ENCODE results near the gene ATP8A2. TPM values are rescaled to one million over a fixed set of nuclear protein-coding genes. Genes with fewer than 3 reads are reported as not detected.
"Not testable (repeated sequence)": the region's sequence is repeated elsewhere in the genome, so short reads cannot be mapped to it uniquely, and the experiment has no call there.

The ATP8A2 gene
- total RNA-seq, 1 experiment from 2014 or later = not detected

DNA sequence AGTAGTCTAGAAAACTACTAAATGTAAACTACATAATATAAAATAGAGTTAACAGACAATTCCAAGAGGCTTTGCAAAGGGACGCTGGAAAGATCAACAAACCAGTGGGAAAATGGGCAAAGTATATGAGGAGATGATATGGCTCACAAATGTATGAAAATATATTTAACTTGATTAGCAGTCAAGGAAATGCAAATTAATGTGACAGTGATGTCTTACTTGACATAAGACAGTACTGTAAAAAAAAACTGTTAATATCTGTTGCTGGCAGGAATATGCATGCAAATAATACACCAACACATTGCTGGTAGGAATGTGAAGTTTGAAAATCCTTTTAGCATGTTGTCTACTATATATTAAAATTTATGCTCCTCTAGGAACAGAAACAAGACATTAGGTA is 136.1 kb downstream of the ATP8A2 start:
- Histone ChIP-seq H3K4me3 (ENCODE audit: low read depth in 2 of 2, low read length in 2 of 2) (no peak overlapping the region), H3K4me1 (ENCODE audit: control insufficient read depth, insufficient read depth, low read length) (no peaks in the 10 kb centered on the region), H3K27ac (ENCODE audit: low read length) (no peak overlapping the region), H3K36me3 (ENCODE audit: control insufficient read depth, insufficient read depth, low read length) (no peaks in the 10 kb centered on the region), H3K27me3 (ENCODE audit: control insufficient read depth, insufficient read depth, low read length) (no peaks in the 10 kb centered on the region), H3K9me3 (ENCODE audit: control insufficient read depth, insufficient read depth, low read depth, low read length) (no peaks in the 10 kb centered on the region)
- no TSS peak for BruUV-seq (replicated peaks)
- DNase-seq (ENCODE audit: low read depth, low spot score) (no peak), ATAC-seq (no peak)
- TF ChIP-seq SIN3A (IDR thresholded peaks at IDR 0.05; ENCODE audit: borderline replicate concordance, insufficient read depth, low read depth, low read length) (no peak), TCF7L2 (IDR thresholded peaks at IDR 0.05; ENCODE audit: low read depth, low read length) (no peak)
- TF ChIP-seq, protein P1, sequence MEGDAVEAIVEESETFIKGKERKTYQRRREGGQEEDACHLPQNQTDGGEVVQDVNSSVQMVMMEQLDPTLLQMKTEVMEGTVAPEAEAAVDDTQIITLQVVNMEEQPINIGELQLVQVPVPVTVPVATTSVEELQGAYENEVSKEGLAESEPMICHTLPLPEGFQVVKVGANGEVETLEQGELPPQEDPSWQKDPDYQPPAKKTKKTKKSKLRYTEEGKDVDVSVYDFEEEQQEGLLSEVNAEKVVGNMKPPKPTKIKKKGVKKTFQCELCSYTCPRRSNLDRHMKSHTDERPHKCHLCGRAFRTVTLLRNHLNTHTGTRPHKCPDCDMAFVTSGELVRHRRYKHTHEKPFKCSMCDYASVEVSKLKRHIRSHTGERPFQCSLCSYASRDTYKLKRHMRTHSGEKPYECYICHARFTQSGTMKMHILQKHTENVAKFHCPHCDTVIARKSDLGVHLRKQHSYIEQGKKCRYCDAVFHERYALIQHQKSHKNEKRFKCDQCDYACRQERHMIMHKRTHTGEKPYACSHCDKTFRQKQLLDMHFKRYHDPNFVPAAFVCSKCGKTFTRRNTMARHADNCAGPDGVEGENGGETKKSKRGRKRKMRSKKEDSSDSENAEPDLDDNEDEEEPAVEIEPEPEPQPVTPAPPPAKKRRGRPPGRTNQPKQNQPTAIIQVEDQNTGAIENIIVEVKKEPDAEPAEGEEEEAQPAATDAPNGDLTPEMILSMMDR (IDR thresholded peaks at IDR 0.05) = no peak
- in situ Hi-C loops (cut with HindIII; ENCODE audit: low pct_unique_long_range_greater_than_20kb, low sequenced_read_pairs) (no loop called here), intact Hi-C loops (cut with micrococcal nuclease; ENCODE audit: unreplicated experiment) (no loop called here)
- POLR2A ChIA-PET = no interaction called here
- CTCF ChIA-PET = no interaction called here

DNA sequence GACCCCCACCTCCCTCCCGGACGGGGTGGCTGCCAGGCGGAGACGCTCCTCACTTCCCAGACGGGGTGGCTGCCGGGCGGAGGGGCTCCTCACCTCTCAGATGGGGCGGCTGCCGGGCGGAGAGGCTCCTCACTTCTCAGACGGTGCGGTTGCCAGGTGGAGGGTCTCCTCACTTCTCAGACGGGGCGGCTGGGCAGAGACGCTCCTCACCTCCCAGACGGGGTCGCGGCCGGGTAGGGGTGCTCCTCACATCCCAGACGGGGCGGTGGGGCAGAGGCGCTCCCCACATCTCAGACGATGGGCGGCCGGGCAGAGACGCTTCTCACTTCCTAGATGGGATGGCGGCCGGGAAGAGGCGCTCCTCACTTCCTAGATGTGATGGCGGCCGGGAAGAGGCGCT is 141.3 kb downstream of the ATP8A2 start:
- intact Hi-C loops (cut with micrococcal nuclease; ENCODE audit: unreplicated experiment); H3K27me3 ChIP-seq (ENCODE audit: control insufficient read depth, insufficient read depth, low read length); ATAC-seq; POLR2A ChIA-PET; H3K4me1 ChIP-seq (ENCODE audit: control insufficient read depth, insufficient read depth, low read length); H3K36me3 ChIP-seq (ENCODE audit: control insufficient read depth, insufficient read depth, low read length); BruUV-seq (replicated peaks); DNase-seq (ENCODE audit: low read depth, low spot score); H3K27ac ChIP-seq (ENCODE audit: low read length); CTCF ChIA-PET; H3K9me3 ChIP-seq (ENCODE audit: control insufficient read depth, insufficient read depth, low read depth, low read length); H3K4me3 ChIP-seq (ENCODE audit: low read depth in 2 of 2, low read length in 2 of 2); in situ Hi-C loops (cut with HindIII; ENCODE audit: low pct_unique_long_range_greater_than_20kb, low sequenced_read_pairs): not testable (repeated sequence)

DNA sequence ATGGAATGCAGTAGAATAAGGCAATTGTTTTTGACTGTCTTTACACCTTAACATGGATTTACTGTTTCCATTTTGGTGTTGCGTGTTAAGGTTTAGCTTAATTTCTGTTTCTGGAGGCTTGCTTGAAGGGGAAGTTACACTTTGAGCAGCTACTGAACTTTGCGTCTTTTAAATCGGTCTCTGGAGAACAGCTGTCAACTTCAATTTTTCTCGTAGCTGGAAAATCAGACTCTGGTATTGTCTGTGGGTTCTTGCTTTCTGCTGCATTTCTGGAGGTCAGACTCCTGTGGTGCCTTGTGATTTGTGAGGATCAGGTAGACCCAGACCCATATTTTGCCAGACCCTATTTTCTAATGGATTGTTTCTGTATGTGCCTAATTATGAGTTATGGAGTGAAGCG is 146.7 kb downstream of the ATP8A2 start:
- no TSS peak for BruUV-seq (replicated peaks)
- H3K27me3 ChIP-seq (ENCODE audit: control insufficient read depth, insufficient read depth, low read length) = no peaks in the 10 kb centered on the region
- TF ChIP-seq, protein P1 (IDR thresholded peaks at IDR 0.05) = no peak
- no peak for TF ChIP-seq SIN3A (IDR thresholded peaks at IDR 0.05; ENCODE audit: borderline replicate concordance, insufficient read depth, low read depth, low read length)
- no peak for TF ChIP-seq TCF7L2 (IDR thresholded peaks at IDR 0.05; ENCODE audit: low read depth, low read length)
- no peak for TF ChIP-seq POLR2AphosphoS5 (IDR thresholded peaks at IDR 0.05; ENCODE audit: low read depth, low read length)
- TF ChIP-seq, protein P2, sequence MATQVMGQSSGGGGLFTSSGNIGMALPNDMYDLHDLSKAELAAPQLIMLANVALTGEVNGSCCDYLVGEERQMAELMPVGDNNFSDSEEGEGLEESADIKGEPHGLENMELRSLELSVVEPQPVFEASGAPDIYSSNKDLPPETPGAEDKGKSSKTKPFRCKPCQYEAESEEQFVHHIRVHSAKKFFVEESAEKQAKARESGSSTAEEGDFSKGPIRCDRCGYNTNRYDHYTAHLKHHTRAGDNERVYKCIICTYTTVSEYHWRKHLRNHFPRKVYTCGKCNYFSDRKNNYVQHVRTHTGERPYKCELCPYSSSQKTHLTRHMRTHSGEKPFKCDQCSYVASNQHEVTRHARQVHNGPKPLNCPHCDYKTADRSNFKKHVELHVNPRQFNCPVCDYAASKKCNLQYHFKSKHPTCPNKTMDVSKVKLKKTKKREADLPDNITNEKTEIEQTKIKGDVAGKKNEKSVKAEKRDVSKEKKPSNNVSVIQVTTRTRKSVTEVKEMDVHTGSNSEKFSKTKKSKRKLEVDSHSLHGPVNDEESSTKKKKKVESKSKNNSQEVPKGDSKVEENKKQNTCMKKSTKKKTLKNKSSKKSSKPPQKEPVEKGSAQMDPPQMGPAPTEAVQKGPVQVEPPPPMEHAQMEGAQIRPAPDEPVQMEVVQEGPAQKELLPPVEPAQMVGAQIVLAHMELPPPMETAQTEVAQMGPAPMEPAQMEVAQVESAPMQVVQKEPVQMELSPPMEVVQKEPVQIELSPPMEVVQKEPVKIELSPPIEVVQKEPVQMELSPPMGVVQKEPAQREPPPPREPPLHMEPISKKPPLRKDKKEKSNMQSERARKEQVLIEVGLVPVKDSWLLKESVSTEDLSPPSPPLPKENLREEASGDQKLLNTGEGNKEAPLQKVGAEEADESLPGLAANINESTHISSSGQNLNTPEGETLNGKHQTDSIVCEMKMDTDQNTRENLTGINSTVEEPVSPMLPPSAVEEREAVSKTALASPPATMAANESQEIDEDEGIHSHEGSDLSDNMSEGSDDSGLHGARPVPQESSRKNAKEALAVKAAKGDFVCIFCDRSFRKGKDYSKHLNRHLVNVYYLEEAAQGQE (IDR thresholded peaks at IDR 0.05; ENCODE audit: insufficient read depth in 1 of 2, low read depth in 2 of 2, low read length in 1 of 2) = no peak
- no peaks in the 10 kb centered on the region for H3K36me3 ChIP-seq (ENCODE audit: control insufficient read depth, insufficient read depth, low read length)
- in situ Hi-C loops (cut with HindIII; ENCODE audit: low pct_unique_long_range_greater_than_20kb, low sequenced_read_pairs) (no loop called here), intact Hi-C loops (cut with micrococcal nuclease; ENCODE audit: unreplicated experiment) (no loop called here)
- DNase-seq (ENCODE audit: low read depth, low spot score) = no peak
- no peak overlapping the region for H3K27ac ChIP-seq (ENCODE audit: low read length)
- H3K9me3 ChIP-seq (ENCODE audit: control insufficient read depth, insufficient read depth, low read depth, low read length) = no peaks in the 10 kb centered on the region
- ChIA-PET CTCF (no interaction called here), POLR2A (no interaction called here)
- ATAC-seq = no peak
- no peaks in the 10 kb centered on the region for H3K4me1 ChIP-seq (ENCODE audit: control insufficient read depth, insufficient read depth, low read length)
- H3K4me3 ChIP-seq (ENCODE audit: low read depth in 2 of 2, low read length in 2 of 2) = no peak overlapping the region

Measured in Panc1 (cell line).